Ovary (tissue), 9 donors: ENCODE results near the gene TLE7. TPM values are rescaled to one million over a fixed set of nuclear protein-coding genes. Genes with fewer than 3 reads are reported as not detected.

Experiments
- DNase-seq, 5 donors: peaks; one replicate each; pipeline ENCODE4 v3.0.0-alpha.2; 2019 to 2020
- H3K27ac ChIP-seq, 2 donors: fragments of 200-600 bp; one replicate each; pipeline versions ENCODE4 v1.5.1 to v1.8.0; 2019 to 2022
- H3K27me3 ChIP-seq: fragments of 200-600 bp; one replicate; pipeline ENCODE4 v1.8.0; 2022
- H3K36me3 ChIP-seq: fragments of 200-600 bp; sonication (generic); one replicate; pipeline ENCODE4 v1.5.1; 2019
- H3K4me1 ChIP-seq: one replicate; pipeline ENCODE4 v1.8.1; 2013; ENCODE audit warnings: mild to moderate bottlenecking, moderate library complexity; ENCODE audit not compliant: insufficient read depth
- H3K4me3 ChIP-seq: fragments of 200-600 bp; sonication (generic); one replicate; pipeline ENCODE4 v1.5.1; 2017
- H3K9me3 ChIP-seq, 2 donors: fragments of 200-600 bp in 1 of 2; sonication (generic) in 1 of 2; one replicate each; pipeline versions ENCODE4 v1.5.1 to v1.8.1; 2013 to 2019; ENCODE audit warnings: mild to moderate bottlenecking in 1 of 2, moderate library complexity in 1 of 2
- CTCF ChIP-seq, 3 donors: fragments of 450-650 bp in 2 of 3; fragments of 200-600 bp in 1 of 3; IDR thresholded peaks; one replicate each; pipeline versions ENCODE4 v1.5.1 to v1.8.0; 2016 to 2022; ENCODE audit warnings: antibody characterized with exemption in 3 of 3, mild to moderate bottlenecking in 1 of 3
- EP300 ChIP-seq: sonication (generic); formaldehyde crosslinking; IDR thresholded peaks from one replicate; pipeline ENCODE4 v1.6.1; 2017; ENCODE audit warnings: antibody characterized with exemption
- POLR2A ChIP-seq: fragments of 450-650 bp; IDR thresholded peaks from one replicate; pipeline ENCODE4 v1.6.1; 2017; ENCODE audit warnings: antibody characterized with exemption, mild to moderate bottlenecking, moderate library complexity
- WGBS, 3 donors: extraction: QIAGEN DNeasy Blood & Tissue Kit in 1 of 3; methylation state at CpG; one replicate each; pipeline versions ENCODE4 v1.1.5 to v1.1.7; 2013 to 2017; 5-methylcytosine and 5-hydroxymethylcytosine counted together
- intact Hi-C, 4 donors: fragments of 100-400 bp; cut with DNase I; formaldehyde crosslinking; loops; one replicate each; pipeline versions ENCODE4 v1.11.0 to v1.15.1; 2022 to 2023
- polyA plus RNA-seq, 2 donors: library from polyadenylated mRNA; stranded (reverse); fragments of 200-250 nt in 1 of 2; fragments of 350-450 nt in 1 of 2; fragmentation: Illumina TruSeq in 1 of 2; extraction: RNeasy Lipid Tissue Mini Kit (QIAGEN cat#74804) in 1 of 2; gene quantifications; one replicate each; pipeline ENCODE4 v1.2.3, GENCODE V29; 2013 to 2014
- total RNA-seq, 7 donors: library from RNA; depleted of rRNA in 2 of 7; stranded (reverse); fragments of >200 nt in 2 of 7; fragmentation: NEBNext Ultra II Directional in 3 of 7; extraction: Animal tissue kit (Norgen Biotek cat#: 25700) in 3 of 7; gene quantifications; one replicate each; pipeline versions ENCODE4 v1.1.0 to v1.2.4, GENCODE V29; 2016 to 2023
- donor health status: DM: no; HTN: no; CAD: no; lungs with moderate emphysema.
- donor health status: DM: no; HTN: no; CAD: no.
- donor health status: Bipolar disorder and iron deficiency.
- donor health status: DM: yes; HTN: yes; CAD: no.
- donor health status: DM: no; HTN: no; CAD: no.
- donor health status: DM: yes; HTN: yes; CAD: no.

The TLE7 gene
- total and polyA plus RNA-seq, 9 donors: 0.10 TPM; not detected in 8

GRCh38 chr16:71408536-71408935 is 33.3 kb downstream of the TLE7 start:
- H3K4me3 ChIP-seq: no peak overlapping the region
- intact Hi-C loops: no loop called here
- WGBS, 3 donors: 31 to 38% (median 34%) methylated on average over 3 of the region's 3 CpGs
- TF ChIP-seq POLR2A (no peak), CTCF (IDR thresholded peaks at IDR 0.05) (no peak), EP300 (no peak)
- DNase-seq: no peak
- H3K27me3 ChIP-seq: no peaks in the 10 kb centered on the region
- no peaks in the 10 kb centered on the region for H3K36me3 ChIP-seq
- H3K9me3 ChIP-seq: no peaks in the 10 kb centered on the region
- peaks cover 3% of the 10 kb centered on the region for H3K4me1 ChIP-seq
- no peak overlapping the region for H3K27ac ChIP-seq

- 75 to 89% (median 84%) methylated on average over 1 of the region's 1 CpG for WGBS, 3 donors
- no peaks in the 10 kb centered on the region for H3K36me3 ChIP-seq
- H3K4me3 ChIP-seq: no peak overlapping the region
- intact Hi-C loops: no loop called here
- H3K9me3 ChIP-seq: no peaks in the 10 kb centered on the region
- no peak overlapping the region for H3K27ac ChIP-seq
- no peak for TF ChIP-seq POLR2A
- TF ChIP-seq EP300: no peak
- no peak for TF ChIP-seq CTCF (IDR thresholded peaks at IDR 0.05)
- H3K4me1 ChIP-seq: peaks cover 3% of the 10 kb centered on the region
- DNase-seq: no peak
- no peaks in the 10 kb centered on the region for H3K27me3 ChIP-seq
Observed at GRCh38 chr16:71407731-71408130, 34.1 kb downstream of the TLE7 start.

- H3K27me3 ChIP-seq: no peaks in the 10 kb centered on the region
- H3K36me3 ChIP-seq: no peaks in the 10 kb centered on the region
- no peak overlapping the region for H3K4me3 ChIP-seq
- whole genome bisulfite sequencing, 3 donors: 75 to 78% (median 77%) methylated on average over 8 of the region's 8 CpGs
- no peak overlapping the region for H3K27ac ChIP-seq
- no peaks in the 10 kb centered on the region for H3K9me3 ChIP-seq
- no peak for DNase-seq
- peaks cover 3% of the 10 kb centered on the region for H3K4me1 ChIP-seq
- no peak for TF ChIP-seq CTCF (IDR thresholded peaks at IDR 0.05)
- intact Hi-C loops: no loop called here
Observed at GRCh38 chr16:71406724-71407123, 35.1 kb downstream of the TLE7 start.

GRCh38 chr16:71406316-71406715 is 35.5 kb downstream of the TLE7 start:
- no peak for TF ChIP-seq POLR2A
- TF ChIP-seq CTCF (IDR thresholded peaks at IDR 0.05): no peak
- TF ChIP-seq EP300: no peak

GRCh38 chr16:71404364-71404763 is 37.5 kb downstream of the TLE7 start:
- peaks cover 3% of the 10 kb centered on the region for H3K4me1 ChIP-seq
- no peak overlapping the region for H3K27ac ChIP-seq
- TF ChIP-seq CTCF (IDR thresholded peaks at IDR 0.05) (no peak), POLR2A (no peak), EP300 (no peak)
- H3K4me3 ChIP-seq: no peak overlapping the region
- intact Hi-C loops: no loop called here
- no peak for DNase-seq
- 68 to 80% (median 71%) methylated on average over 4 of the region's 4 CpGs for WGBS, 3 donors
- no peaks in the 10 kb centered on the region for H3K9me3 ChIP-seq
- H3K36me3 ChIP-seq: no peaks in the 10 kb centered on the region
- H3K27me3 ChIP-seq: no peaks in the 10 kb centered on the region

More at GRCh38 chr16:71406316-71406715, 35.5 kb downstream of the TLE7 start:
- no peaks in the 10 kb centered on the region for H3K36me3 ChIP-seq
- no peaks in the 10 kb centered on the region for H3K27me3 ChIP-seq
- no peak overlapping the region for H3K4me3 ChIP-seq
- no peak overlapping the region for H3K27ac ChIP-seq
- peaks cover 3% of the 10 kb centered on the region for H3K4me1 ChIP-seq
- no peaks in the 10 kb centered on the region for H3K9me3 ChIP-seq
- WGBS, 3 donors: 86 to 92% (median 88%) methylated on average over 5 of the region's 5 CpGs
- intact Hi-C loops: no loop called here
- DNase-seq: no peak
